GM21367 (cell line): ENCODE measurements around the gene ENOX1.

ENCODE experiments used
- ATAC-seq: cut with Tn5 transposase; IDR thresholded peaks from one replicate; pipeline ENCODE4 v1.9.1; 2021; ENCODE audit not compliant: unreplicated experiment

Gene ENOX1

DNA sequence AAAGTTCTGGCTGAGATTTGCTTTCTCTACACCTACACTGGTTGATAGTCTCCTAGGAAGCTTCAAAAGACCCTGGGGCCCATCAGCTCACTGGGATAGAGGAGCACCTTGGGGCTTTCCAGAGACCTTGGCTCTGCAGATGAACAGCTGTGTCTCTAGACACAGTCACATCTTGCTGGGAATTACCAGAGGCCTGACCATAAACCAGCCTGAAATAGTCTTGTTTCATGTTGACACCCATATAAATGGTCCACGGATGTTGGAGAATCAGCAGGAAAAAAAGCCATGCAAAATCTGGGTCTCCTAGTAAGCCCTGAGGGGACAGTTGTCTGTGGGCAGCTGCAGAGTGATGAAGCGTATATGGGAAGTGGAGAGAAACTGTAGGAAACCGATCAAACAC is 555.8 kb downstream of the ENOX1 start:
- ATAC-seq, result no peak

DNA sequence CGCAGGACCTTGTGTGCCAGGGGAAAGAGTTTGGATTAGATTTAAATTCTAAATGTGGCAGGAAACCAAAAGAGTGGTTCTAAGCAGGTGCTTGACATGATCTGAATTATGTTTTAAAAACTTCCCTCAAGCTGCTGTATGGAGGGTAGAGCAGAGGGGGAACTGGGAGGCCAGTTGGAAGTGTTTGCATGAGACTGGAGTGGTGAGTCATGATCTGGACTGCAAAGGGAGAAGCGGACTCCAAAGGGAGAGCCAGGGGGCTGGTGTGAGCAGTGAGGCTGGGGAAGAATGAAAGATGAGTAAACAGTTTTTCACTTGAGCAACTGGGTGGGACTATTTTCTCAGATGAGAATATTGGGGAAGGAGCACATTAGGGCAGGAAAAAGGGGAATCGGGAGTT is 557.3 kb downstream of the ENOX1 start:
- no peak for ATAC-seq

DNA sequence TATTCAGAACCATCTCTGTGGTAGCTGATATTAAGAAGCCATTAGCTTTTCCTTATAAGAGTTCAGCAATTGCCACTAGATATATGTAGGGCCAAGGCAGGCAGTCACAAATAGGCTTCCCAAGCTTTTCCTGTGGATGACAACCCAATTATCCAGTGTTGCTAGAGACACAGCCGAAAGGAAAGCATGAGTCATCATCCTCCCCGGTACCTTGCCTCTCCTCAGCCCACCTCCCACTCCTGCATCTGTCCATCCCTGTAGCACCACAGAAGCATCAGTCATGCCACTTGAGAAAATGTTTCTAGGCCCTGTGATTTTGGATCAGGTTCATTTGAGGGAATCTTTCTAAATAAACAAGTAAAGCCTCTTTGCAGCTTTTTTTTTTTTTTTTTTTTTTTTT is 559.1 kb downstream of the ENOX1 start:
- ATAC-seq, result no peak

DNA sequence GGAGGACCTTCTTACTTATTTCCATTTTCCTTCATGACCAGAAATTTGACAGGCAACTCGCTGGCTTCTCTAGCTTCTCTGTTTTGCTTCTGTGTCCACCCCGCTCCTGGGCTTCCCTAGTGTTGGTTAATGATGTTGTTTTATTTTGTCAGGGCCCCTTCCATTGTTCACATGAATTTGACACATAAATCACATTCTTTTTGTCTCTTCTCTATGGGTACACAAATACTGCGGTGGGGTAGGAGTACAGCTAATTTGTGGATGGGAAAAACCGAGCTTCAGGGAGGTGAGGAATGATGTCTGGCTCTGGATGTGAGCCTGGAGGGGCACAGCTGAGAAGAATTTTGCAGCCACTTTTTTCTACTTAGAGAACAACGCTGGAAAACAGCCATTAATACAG is 563.6 kb downstream of the ENOX1 start:
- ATAC-seq, result no peak

DNA sequence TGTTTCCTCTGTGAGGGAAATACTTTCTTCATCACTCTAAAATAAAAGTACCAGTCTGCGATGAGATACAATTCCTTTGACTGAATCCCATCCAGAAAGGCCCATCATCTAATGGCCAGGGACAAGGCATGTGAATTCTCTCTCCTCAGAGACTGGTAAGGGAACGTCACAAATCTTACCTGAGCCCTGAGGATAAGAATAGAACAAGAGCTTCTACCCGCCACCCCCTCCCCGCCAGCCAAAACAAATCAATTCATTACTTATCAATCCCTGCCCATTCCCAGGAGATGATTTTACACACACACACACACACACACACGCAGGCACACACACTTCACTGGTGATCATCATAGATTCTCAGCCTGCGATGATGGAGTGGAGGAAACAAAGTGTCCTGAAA is 564.7 kb downstream of the ENOX1 start:
- no peak for ATAC-seq

DNA sequence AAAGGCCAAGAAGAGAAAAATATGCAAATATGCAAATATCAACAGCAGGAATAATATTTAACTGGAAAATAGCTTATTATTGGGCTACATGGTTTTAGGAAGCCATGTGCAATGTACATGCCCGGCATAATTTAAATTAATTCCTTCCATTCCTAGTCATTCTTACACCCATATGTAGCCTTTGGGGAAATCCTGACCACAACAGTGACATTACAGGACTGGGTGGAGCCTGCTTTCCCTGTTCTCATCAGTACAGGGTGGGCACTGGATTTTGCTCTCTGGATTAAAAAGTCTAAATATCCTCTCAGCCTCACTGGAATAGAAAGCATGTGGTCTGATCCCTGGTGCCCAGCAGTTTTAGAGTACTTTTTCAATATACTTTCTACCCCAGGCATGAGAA is 565.2 kb downstream of the ENOX1 start:
- no peak for ATAC-seq

DNA sequence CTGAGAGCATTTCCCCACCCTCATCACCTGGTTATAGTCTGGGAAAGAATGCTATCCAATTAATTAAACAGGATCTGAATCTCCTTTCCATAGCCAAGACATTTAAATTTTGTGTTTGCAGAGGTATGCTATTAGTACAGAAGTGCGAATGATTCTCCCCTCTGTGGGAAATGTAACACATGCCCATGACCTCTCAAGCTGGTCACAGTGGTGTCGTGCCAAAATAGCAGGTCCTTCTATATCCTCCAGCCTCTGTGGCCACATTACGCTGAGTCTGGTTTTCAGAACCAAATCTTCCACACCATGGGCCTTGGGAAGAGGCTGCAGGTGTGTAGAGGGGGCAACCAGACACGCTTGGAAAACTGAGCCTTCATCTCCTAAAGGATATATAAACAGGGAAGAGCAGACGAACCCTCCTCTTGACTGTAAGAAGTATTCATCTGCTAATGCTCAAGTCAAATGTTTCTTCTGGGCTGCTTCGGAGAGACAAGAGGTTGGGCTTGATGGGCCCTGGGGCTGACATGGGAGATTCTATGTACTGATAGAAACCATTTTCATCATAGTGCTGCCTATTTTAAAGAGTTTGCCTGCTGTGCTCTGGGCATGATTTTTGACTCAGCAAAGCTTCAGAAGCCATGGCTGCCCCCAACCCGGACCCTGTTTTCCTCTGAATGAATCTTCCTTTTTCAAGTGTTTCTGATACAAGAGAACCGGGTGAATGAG is 565.7 kb downstream of the ENOX1 start:
- ATAC-seq, result no peak

DNA sequence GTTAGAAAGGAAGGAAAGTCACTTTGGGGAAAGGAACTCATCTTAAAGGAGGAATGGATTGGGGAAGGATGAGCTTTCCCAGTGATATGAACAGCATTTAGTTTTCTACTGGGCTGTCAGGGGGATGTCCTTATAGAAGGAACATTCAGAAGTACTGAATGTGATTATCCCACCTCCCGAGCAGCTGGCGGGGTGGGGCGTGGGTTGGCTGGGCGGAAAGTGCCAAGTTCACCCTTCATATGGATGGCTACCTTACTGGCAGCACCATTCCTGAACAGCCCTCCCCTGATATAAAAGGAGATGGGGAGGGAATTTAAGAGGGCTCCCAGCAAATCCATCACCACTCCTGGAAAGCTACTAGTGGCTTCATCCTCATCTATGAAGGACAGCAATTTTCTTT is 572.6 kb downstream of the ENOX1 start:
- no peak for ATAC-seq

DNA sequence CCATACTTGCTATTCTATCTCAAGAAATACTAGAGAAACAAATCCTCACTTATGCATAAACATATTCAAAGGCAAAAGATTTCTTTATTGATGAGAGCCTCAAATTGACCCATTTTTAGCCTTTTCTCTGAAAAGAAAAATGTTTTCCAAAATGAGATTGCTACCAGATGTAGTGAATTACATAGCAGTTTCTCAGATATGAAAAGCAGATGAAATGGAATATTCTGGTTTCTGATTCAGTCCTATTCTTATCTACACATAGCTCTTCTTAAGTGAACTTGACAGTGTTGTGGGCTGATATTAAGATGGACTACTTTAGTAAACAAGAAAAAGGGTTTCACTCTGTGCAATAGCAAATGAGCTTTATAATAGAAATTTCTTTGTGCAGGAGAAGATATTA is 579.9 kb downstream of the ENOX1 start:
- no peak for ATAC-seq

DNA sequence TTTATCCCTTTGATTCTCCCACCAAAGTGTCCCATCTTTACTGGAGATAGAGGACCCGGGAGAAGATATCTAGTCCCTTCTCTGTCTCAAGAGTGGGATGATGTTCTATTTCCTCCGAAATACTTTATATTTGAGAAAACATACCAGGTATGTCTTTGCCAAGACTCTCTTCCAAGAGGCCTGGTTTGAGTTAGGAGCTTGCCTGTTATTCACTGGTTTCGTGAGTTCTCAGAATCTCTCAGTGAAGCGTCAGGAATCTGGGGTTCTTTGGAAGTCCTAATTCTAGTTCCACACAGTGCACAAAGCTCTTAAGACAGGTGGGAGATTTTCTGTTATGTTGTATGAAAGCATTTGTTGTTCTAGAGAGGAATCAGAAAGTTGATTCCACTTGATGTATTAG is 581.4 kb downstream of the ENOX1 start:
- ATAC-seq, result no peak

DNA sequence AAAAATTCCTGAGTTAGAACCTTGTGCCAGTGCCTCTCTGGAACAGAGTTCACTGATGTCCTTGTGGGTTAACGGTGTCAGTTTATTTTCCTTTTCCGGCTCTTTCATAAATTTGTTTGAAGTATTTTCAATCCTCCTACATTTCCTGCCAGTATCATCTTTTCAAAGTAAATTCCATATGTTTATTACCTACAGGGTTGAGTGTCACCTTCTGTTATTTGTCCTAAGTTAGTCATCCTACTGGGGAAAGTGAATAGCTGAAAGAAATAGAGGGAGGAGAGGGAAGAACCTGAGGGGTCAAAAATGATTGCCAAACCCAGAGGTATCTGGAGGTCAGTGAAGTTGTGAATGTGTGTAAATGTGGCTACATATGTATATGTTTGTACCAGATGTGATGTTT is 582.2 kb downstream of the ENOX1 start:
- no peak for ATAC-seq

DNA sequence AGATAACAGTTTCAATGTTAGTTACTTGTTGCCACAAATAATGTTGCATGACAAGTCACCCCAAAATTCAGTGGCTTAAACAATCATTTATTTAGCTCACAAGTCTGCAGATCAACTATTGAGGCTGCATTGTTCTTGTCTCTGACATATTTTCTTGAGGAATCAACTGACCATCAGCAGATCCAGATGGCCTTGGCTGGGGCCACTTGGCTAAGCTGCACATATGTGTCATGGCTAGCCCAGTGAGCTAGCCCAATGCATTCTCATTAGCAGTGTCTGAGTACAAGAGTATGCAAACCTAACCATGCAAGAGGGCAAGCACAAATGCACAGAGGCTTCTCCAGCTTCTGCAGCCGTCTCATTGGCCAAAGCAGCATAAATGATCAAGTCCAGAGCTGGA is 583.0 kb downstream of the ENOX1 start:
- ATAC-seq, result no peak

DNA sequence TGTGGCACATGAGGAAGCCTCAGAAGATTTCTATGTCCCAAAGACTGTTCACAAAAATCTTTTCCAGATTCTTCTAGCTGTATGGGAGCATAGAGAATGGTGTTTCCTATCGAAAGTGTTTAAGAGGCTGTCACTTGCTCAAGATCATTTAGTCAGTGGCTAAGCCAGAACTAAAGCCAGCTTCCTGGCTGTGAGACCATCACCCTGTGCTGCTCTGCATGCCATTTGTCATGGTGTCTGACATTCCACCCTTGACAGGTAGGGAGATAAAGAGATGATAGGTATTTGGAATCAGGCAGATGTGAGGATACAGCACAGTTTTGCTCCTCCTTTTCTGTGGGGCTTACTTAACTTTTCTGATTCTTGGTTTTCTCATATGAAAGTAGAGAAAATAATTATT is 586.0 kb downstream of the ENOX1 start:
- ATAC-seq, result no peak

DNA sequence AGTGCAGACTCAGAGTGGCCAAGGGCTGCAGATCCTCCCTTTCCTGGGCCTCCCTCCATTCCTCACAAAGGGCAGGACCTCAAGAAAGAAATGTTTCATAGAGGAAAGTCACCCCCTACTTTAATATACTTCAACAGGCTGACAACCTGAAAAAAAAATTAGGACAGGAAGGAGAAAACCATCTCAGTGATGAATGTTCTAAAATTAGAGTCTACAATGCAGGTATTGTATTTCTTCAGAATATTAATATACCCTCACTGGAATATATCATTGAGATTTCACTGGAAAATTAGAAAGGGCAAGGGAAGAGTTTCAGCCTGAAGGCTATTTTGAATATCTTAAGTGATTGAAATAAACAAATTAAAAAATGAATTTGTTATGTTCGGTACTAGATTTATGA is 586.5 kb downstream of the ENOX1 start:
- ATAC-seq, result no peak

DNA sequence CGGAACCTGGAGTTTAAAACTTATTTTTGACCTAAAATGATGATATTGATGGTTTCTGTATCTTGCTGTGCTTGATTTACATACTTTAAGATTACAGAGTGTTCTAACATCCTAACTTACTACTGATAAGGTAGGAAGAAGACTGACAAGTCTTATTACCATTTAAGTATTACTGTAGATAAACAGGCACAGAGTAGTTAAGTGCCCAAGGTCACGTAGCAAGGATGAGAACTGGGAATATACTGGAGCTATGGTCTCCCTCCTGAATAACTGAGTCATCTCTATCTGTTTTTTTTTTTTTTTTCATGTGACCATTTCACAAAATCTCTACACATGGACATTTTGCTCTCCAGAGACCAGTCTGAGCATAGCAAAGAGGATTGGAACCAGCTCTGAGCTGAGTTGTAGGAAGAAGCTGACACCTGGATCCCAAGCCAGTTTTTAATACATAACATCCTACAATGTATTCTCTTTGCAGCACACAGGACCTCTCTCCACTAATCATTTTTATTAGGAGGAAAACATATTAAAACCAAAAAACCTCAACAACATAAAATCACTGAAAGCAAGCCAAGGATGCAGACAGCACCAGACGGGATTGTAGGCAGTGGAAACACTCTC is 589.9 kb downstream of the ENOX1 start:
- no peak for ATAC-seq

DNA sequence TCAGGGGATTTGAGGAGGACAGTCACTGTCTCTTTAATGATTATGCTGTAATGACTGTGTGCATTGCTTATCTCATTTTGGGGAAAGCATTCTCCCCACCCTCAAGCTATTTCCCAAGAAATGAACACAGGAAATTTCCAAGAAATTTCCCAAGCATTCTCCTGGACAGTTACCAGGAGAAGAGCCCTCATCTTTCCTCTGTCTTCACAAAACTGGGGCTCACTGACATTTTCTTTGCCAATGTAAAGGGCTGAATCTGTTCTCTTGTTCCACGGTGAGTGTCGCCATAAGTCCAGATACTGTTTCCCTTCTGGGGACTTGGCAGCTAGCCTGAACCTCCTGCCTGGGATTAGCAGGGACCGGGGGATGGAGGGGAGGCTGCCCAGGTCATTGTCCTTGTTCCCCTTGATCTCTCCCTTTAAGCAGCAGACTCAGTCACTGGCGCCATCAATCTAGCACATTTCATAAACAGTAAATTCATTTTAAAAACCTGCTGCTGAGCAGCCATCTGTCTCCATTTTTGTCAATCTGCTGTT is 590.6 kb downstream of the ENOX1 start:
- ATAC-seq, result no peak

DNA sequence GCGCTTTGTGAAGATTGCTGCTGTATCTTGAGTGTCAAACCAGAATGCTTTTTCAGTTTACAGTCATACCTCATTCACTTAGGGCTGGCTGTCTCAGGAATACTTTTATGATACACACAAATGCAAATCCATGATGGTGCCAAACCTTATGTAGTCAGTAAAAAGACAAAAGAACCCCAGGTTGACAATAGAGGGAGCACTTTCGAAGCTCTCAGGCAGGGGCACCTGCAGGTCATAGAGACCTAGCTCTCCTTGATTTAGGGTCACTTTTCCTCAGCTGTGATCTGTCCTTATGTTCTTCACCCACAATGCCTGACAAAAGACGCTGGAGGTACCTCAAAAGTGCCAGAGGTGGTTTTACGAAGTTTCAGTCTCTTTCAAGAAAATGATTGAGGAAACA is 591.2 kb downstream of the ENOX1 start:
- ATAC-seq, result no peak

DNA sequence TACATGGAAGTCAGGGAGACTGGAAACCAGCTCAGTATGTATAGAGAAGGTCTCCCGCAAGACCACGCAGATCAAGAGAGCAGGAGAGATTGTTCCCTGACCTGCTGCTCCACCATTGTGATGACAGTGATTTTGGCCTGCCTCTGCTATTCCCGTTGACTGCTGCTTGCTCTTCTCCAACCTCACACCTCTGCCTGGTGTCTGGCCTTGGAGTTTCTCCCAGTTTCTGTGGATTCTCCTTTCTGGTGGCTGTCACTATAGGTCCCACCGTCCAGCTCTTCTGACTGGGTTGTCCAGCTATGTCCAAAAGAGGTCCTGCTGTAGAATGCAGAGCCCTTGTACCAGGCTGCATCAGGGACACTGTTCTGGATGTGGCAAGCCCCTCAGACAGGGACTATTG is 591.7 kb downstream of the ENOX1 start:
- ATAC-seq, result no peak

DNA sequence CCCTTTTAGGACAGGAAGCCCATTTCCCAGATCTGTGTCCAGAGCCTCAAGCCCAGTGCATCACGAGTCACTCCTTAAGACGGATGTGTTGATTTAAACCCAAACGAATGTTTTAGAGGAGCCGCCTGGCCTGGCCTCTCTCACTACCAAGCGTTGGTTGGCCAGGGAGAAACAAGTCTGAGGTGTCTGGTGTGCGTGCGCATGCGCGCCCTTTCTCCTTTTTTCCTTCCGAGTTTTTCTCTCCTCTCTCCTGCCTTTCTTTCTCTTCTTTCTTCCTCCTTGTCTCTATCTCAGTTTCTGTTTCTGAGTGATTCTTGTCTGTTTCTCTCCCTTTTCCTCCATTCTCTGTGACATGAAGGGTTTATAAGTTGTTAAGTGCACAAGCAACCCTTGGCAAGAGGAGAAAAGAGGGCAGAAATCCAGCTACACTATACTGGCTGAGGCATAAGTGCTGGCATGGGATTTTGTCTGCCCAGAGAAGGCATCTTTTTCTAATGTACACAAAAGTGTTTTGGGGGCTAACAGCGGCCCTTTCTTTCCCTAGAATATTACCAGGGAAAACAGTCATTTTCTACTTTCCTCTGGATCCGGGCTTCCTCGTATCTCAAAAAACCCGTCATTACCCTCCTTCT is 592.9 kb downstream of the ENOX1 start:
- ATAC-seq, result no peak

DNA sequence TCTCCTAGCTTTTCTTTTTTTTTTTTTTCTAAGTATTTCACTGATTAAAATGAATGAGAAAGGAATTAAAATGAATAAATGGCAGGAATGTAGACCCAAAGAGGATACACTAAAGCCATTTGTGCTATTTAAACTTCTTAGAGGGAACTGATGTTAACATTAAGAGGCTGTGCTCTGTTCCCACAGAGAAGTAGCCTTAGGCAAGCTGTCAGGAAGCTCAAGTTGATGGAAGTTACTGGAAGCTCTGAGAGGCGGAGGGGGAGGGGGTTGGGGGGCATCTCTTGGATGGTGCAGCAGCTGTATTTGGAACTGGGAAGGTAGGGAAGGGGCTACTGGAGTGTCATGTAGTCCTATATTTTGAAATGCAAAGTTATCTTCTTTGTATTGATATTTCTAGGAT is 595.2 kb downstream of the ENOX1 start:
- ATAC-seq, result no peak

DNA sequence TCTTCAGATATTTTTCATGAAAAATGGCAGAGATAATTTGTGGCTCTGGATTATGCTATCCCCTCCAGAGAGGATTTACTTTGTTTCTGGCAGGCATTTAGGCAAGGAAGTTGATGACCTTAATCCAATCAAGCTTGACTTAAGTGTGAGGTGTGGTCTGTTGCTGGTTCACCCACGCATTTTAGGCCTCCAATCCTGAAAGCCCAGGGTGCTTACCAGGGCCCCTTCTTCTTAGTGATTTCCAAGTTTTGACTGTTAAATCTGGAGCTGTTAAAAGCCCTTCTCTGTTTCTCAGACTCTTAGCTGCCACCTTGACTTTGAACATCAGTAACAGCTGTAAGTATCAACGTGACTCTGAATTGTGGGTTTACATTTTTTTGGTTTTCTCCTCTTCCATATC is 601.5 kb downstream of the ENOX1 start:
- ATAC-seq, result no peak

DNA sequence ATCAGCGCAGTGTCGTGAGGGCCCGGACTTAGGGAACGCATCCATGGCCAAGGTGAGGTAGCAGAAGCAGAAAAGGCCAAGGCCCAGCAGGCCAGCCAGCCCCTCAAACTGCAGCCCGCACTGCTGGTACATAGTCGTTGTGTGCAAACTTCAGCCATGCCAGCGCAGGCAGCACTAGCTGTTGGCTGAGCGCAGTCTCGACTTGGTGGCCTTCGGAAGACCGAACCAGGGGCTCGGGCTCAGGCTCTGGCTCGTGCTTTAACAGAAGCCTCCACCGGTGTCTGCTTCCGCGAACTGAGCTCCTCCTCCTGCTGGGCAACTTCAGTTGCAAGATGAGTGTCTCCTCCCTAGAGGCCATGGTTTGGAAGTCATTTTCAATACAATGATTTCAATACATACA is 605.9 kb downstream of the ENOX1 start:
- ATAC-seq, result no peak
